HT1080 (cell line): ENCODE measurements around the gene ENGASE. TPM values are rescaled to one million over a fixed set of nuclear protein-coding genes. Genes with fewer than 3 reads are reported as not detected.
"Not testable (repeated sequence)": the region's sequence is repeated elsewhere in the genome, so short reads cannot be mapped to it uniquely, and the experiment has no call there.

ENCODE experiments used
- DNase-seq: peaks from one replicate; pipeline ENCODE4 v3.0.0-alpha.2; 2015; ENCODE audit warnings: low read depth
- total RNA-seq: library from RNA; depleted of rRNA; stranded (reverse); fragments of >200 nt; shearing (Covaris generic); gene quantifications from 2 replicates; pipeline ENCODE4 v1.2.3, GENCODE V29; 2014

ENGASE gene
- total RNA-seq, 1 experiment from 2014 or later, result 7.2 TPM

DNA sequence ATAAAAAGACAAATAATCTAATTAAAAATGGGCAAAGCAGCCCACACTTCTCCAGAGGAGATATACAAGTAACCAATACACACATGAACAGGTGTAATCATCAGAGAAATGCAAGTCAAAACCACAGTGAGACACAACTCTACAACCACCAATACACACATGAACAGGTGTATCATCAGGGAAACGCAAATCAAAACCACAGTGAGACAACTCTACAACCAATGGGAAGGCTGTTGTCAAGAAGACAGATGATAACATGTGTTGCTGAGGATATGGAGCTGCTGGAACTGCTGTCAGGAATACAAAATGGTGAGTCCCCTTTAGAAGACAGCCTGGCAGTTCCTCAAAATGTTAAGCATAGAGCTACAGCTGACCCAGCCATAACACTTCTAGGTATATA is 22.5 kb upstream of the ENGASE start:
- no peak for DNase-seq

DNA sequence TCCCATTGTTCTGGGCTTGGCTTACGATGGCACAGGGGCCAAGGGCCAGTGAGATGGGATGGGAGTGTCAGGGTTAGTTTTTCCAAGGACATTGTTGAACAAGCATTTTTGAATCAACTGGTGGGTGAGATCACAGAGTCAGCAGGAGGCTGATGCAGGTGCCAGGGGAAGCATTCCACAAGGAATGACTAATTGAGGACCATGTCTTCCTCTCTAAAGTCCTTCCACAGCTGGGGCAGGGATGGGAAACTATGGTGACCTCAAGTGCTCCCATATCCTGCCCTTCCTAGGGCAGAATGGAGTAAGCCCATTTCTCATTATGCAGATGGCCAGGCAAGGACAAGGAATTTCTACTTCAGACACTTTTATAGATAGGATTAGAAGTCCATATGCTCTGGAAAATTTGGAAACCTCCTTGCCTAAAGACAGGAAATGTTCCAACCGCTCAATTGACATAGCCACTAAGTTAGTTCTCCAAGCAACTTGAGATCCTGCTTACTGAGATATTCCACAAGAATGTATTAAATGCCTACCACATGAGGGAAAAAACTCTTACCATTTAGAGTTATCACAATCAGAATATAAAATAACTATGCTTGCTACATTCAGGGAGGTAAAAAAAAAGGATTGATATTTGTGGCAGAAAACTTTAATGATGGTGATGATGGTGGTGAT is 21.2 kb upstream of the ENGASE start:
- DNase-seq, result peak; percentile 89

DNA sequence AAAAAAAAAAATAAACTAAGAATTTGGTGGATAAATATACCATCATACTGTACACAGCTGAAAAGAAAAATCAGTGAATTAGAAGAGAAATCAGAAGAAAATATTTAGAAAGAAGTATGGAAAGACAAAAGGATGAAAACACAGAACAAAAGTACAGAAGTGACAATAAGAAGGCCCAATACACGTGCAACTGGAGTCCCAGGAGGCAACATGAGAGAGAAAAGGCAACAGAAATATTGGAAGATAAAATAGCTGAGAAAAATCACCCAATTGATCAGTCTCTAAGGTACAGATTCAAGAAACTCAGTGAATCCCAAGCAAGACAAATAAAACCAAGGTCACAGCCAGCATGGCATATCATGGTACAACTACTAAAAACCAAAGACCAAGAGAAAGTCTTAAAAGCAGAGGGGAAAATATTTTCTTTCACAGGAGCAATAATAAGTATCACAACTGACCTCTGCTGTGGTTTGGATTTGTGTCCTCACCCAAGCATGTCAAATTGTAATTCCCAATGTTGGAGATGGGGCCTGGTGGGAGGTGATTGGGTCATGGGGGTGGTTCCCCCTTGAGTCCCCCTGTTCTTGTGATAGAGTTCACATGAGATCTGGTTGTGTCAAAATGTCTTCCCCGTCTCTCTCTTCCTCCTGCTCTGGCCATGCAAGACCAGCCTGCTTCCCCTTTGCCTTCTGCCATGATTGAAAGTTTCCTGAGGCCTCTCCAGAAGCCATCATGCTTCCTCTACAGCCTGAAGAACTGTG is 20.2 kb upstream of the ENGASE start:
- DNase-seq, result no peak

DNA sequence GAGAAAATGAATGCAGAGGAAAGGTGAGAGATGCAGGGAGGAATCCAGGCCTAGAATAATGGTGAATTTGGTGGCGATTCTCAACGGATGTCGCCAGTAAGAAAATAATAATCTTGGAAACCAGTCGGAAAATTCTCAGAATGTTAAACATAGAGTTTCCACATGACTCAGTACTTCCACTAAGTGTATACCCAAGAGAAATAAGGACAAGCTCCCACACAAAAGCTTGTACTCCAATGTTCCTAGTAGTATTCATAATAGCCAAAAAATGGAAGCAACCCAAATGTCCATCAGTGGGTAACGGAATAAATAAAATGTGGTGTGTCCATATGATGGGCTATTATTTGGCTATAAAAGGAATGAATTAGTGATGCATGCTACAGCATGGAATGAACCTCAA is 19.4 kb upstream of the ENGASE start:
- no peak for DNase-seq

DNA sequence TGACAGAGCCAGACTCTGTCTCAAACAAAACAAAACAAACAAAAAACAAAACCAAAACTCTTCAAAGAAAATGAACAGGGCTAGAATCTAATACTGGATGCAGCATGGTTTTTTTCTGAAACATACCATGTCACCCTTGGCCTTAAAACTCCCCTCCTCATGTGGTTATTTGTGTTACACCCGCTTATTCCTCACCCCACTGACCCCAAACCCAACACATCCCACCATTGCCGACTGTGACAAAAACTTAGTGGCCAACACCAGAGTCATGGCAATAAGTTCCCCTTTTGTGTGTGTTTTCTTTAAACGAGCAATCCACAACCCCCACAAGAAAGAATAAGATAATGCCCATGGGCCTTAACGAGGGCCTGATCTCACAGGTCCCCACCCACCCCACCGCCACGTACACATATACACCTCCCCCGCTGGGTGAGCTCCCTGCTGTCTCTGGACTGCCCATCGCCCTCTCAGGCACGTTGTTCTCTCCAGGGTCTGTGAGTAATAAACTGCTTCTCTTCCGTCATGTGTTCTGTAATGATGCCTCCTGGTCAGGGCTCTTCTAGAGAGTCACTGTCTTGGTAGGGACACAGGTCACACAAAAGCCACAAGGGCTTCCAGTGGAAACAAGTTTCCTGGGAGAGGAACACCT is 16.8 kb upstream of the ENGASE start:
- no peak for DNase-seq

DNA sequence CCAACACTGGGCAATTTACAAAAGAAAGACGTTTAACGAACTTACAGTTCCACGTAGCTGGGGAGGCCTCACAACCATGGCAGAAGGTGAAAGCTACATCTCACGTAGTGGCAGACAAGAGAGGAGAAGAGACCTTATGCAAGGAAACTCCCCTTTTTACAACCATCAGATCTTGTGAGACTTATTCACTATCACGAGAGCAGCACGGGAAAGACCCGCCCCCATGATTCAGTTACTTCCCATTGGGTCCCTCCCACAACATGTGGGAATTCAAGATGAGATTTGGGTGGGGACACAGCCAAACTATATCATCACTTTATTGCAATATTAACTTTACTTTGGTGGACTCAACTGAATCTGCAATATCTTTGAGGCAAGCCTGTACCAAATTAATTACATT is 11.9 kb upstream of the ENGASE start:
- no peak for DNase-seq

DNA sequence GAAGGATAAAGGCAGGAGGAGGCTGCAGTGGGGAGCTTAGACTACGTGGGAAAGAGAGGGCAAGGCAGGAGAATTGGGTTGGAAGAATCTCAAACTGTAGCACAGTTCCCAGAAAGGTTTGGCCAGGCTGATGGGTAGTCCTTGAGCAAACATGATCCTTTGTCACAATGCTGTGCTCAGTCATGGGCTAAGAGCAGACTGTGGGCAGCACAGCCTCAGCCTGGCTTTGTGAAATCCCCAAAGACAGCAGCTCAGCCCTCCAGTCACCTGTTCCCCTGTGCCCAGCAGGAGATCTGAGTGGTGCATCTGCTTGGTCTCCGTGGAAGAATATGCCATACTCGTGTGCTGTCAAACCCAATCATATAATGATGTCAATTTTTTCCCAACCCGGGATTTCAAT is 10.6 kb upstream of the ENGASE start:
- DNase-seq, result no peak

DNA sequence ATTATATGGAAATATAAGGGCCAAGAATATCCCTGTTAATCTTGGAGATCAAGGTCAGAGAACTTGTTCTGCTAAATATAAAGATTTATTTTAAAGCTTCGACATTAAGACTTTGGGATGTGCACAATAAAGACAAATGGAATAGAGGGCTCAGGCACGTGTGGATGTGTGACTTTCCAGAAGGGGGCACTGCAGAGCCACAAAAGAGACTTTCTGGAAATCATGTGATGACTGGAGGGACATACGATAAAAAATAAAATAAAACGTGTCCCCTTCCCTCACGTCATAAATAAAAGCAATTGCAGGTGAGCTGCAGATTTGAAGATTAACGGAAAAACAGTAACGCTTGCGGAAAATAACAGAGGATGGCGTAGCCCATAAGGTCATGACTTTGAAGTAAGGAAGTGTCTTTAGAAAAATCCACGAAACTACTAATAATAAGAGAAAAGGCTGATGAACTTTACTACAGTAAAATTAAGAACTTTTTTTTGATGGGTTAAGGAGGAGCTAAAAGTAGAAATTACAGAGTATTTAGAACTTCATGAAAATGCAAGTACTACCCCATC is 9.4 kb upstream of the ENGASE start:
- no peak for DNase-seq

DNA sequence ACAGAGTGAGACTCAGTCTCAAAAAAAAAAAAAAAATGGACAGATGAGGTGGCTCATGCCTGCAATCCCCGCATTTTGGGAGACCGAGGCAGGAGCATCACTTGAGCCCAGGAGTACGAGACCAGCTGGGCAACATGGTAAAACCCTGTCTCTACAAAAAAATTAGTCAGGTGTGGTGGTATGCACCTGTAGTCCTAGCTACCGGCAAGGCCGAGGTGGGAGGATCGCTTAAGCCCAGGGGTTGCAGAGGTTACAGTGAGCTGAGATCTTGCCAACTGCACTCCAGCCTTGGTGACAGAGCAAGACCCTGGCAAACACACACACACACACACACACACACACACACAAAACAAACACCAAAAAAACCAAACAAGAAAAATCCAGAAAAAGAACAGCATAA is 7.7 kb upstream of the ENGASE start:
- no peak for DNase-seq

DNA sequence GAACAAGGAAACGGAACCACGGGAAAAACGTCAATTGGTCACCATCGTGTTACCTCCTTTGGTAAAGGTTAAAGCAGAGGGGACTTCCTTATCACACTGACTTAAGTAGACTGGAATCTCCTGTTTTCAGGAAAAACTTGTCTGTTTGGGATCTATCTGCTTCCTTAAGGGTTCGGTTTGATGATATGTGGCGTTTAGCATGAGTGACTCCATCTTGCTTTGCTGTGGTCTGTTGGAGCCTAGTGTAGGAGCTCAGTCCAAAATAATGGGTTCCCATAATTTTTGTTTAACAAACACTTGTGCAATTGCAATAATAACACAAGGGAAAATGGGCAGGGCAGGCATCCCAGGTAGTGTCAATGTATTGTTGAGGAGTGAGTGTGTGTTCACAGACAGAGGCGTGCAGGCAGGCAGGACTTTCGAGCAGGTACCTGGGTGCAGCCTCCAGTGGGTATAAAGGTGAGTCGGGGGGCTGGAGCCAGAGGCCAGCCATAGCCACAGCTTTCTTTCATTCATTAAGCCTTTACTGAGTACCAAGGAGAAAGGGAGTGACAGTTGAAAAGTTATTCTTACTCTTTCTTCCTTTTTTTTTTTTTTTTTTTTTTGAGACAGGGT is 4.3 kb upstream of the ENGASE start:
- no peak for DNase-seq

DNA sequence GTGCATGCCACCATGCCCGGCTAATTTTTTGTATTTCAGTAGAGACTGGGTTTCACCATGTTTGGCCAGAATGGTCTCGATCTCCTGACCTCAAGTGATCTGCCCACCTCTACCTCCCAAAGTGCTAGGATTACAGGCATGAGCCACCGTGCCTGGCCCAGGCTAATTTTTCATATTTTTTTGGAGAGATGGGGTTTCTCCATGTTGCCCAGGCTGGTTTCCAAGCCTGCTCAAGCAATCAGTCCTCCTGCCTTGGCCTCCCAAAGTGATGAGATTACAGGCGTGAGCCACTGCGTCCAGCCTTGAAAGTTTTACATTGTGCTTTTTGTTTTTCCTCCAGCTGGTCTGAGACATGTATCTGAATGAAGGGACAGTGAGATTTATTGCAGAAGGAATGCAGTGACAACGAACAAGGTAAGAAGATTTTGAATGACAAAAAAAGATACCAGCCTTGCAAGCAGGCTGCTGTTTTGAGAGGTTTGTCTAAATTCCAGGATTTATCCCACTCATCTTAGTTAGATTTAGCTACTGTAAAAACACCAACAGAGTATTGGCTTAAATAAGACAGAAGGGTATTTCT is 3.4 kb upstream of the ENGASE start:
- DNase-seq, result no peak

DNA sequence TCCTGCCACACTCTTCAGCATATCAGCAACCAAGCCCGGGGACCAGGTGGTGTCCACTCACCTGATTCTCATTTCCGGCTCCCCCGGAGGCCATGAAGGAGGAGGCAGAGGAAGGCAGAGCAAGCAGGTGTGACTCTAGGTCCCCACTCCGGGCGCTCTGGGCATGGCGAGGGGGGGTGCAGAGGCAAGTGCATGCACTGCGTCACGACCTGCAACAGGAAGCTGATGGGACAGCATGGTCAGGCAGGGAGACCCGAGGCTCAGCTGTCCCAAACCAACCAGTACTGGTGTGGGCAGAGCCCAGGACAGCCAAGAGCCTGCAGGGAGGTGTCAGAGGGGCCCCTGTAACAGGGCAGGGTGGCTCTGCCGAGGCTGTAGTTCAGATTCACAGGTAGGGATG is 2.1 kb upstream of the ENGASE start:
- no peak for DNase-seq

DNA sequence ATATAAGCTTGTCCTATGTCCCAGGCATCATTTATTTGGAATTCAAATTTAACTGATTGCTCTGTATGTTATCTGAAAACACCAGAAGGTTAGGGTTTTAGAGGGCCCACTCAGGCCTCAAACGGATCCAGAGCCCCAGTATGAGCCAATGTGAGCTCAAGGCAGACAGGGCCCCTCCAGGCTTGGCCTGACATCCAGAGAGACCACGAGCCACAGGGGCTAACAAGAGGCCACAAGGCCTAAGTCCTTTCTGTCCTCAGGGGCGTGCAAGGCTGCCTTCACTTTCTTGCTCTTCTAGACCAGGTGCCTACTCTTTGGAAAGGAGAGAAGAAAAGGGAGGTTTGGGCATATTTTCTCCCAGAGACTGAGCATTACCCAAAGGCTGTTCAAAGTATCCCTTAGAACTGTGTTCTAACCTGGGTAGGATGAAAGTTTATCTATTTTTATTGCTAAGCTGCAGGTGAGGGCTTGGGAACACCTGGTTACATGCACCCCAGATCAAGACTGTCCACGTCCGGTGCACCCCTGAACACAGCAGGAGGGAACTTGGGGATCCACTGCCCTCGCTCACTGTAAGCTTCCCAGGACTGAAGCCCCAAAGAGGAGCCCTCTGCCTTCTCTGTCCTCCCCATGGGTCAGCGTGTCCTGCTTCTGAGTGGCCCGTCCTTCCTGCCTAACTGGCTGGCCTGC is 1.5 kb upstream of the ENGASE start:
- DNase-seq, result no peak

DNA sequence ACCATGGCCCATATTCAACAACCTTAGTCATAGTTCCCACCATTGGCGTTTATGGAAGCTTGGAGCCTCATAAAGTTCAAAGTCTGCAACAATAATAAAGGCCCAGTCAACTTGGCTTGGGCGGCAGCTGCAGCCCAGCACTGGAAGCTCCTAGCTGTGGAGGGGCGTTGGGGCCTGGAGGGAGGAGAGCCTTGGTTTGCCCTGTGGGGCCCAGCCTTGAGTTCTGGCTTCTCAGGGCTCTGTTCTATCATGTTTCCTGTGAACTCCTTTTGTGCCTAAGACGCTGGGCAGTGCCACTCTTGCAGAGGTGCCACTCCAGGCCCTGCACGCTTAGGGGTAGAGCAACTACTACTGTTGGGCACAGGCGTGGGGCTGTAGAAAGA is 927 bp upstream of the ENGASE start:
- DNase-seq, result no peak

DNA sequence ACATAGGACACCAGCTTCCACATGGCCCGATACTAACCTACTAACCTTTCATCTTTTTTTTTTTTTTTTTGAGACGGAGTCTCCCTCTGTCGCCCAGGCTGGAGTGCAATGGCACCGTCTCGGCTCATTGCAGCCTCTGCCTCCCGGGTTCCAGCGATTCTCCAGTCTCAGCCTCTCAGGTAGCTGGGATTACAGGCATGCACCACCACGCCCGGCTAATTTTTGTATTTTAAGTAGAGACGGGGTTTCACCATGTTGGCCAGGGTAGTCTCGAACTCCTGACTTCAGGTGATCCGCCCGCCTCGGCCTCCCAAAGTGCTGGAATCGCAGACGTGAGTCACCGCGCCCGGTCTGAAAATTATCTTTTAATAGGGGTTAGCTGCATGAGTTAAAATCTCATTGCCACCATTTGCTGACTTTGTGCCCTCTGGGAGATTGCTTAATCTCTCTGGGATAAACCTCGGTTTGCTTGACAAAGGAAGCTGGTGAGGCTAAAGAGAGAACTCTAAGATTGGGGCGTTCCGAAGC is 439 bp upstream of the ENGASE start:
- not testable (repeated sequence) for DNase-seq

DNA sequence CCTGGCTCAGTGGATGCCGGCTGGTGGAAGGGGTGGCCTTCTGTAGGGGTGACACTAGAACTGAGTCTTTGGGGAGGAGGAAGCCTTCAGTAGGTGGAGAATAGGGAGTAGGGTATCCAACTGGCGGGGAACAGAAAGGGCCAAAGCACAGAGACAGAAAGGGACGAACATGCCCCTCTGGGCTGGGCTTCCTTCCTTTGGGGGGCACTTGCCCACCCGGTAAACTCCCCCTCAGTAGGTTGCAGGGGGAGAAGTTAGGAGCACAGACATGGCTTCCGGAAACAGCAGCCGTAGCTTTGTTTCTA is 774 bp downstream of the ENGASE start:
- no peak for DNase-seq

DNA sequence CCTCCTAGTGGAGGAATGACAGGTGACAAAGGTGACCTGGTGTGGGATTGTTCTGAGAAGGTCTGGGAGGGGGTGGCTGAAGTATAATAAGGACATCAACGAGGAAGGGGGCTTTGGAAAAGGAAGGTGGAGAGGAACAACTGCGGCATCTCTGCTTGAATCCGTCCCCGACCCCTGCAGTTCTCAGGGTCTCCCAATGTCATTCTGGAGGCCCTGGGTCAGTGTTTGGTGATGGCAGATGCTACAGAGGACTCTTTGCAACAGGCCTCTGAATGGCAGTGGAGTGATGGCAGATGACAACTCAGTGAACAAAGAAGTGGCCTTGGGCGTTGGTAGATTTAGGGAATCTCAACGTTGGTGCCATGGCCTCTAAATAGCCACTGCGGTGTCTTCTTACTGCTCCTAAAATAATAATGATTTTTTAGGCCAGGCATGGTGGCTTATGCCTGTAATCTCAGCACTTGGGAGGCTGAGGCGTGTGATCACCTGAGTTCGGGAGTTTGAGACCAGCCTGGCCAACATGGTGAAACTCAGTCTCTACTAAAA is 1.3 kb downstream of the ENGASE start:
- no peak for DNase-seq

DNA sequence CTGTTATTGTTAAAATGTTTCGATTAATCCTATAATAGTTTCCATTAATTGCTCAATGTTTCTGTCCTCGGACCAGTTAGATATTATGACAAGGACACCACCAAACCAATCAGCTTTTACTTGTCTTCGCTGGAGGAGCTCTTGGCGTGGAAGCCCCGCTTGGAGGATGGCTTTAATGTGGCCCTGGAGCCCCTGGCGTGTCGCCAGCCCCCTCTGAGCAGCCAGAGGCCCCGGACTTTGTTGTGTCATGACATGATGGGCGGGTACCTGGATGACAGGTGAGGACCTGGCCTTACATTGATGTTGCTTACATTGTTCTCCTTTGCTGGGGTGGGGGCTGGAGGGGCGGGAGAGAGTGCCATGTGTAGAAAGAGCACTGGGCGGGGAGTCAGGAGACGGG is 3.0 kb downstream of the ENGASE start:
- DNase-seq, result no peak

DNA sequence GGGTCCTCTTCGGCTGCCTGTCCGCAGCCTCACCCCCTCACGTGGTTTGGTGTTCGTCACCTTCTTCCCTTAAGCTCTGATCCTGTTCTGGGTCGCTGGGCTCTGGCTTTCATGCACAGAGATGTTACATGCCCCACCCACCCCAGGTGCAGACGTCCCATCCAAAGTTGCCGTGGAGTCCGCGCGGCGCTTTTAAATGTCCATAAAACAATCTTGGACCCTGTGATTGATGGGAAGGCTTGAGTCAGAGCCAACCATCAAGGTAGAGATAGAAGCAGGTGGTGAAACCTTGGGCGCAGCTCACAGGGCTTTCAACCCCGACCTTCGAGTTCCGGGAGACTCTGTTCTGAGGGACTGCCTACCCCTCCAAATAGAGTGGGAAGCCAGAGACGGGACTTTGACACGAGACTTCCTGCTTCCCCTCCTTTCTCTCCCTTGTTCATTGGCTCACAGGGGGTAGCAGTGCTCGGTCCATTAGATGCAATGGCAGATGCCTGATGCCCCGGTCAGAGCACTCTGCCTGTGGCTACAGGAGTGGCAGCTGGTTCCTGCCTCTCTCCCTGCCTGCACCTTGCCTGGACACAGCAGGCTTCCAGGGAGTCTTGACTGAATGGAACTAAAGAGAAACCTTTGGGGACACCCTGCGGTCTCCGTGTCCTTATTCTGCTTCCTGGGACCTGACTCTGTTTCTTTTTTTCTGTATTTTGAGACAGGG is 4.0 kb downstream of the ENGASE start:
- DNase-seq, result no peak
